Measurements from ENCODE around the gene SFMBT1.

GRCh38 chr3:52859686-52860423, 186.0 kb downstream of the SFMBT1 start:
- TF ChIP-seq CTCF (conservative IDR thresholded peaks at IDR 0.05; ENCODE audit: low read depth in 2 of 2) (no peak), POLR2AphosphoS5 (IDR thresholded peaks at IDR 0.05; ENCODE audit: low read depth) (no peak), ZNF331 (CRISPR knock-in tag; IDR thresholded peaks at IDR 0.05; ENCODE audit: low read depth) (no peak), JUNB (IDR thresholded peaks at IDR 0.05; ENCODE audit: unreplicated experiment) (no peak), EZH2 (IDR thresholded peaks at IDR 0.05; ENCODE audit: low read depth, unreplicated experiment) (no peak)

Measured in GM23338 (cell line).